B cell (primary cell): ENCODE measurements around the gene FUT7. TPM values are rescaled to one million over a fixed set of nuclear protein-coding genes. Genes with fewer than 3 reads are reported as not detected.

ENCODE experiments used
- ATAC-seq: fragments of 200-7000 bp; cut with Tn5 transposase; one replicate; pipeline ENCODE4 v1.10.0; 2021; ENCODE audit warnings: low read depth, mild to moderate bottlenecking, moderate number of reproducible peaks, moderate library complexity
- CTCF ChIA-PET: fragments of 350-600 bp; sonication (Branson Sonifier 250); formaldehyde crosslinking; loops from one replicate; lab custom pipeline; 2021; ENCODE audit warnings: antibody characterized with exemption, inconsistent platforms; lab: Charles Lee
- POLR2A ChIA-PET: fragments of 350-600 bp; sonication (Branson Sonifier 250); formaldehyde crosslinking; loops from one replicate; lab custom pipeline; 2021; ENCODE audit warnings: antibody characterized with exemption; lab: Charles Lee
- DNase-seq: peaks from one replicate; pipeline ENCODE4 v3.0.0; 2013
- H2AFZ ChIP-seq: 2 replicates; pipeline ENCODE4 v1.6.1; 2012; ENCODE audit warnings: mild to moderate bottlenecking, low read depth, low read length; ENCODE audit not compliant: insufficient read depth, poor library complexity, severe bottlenecking
- H3K27ac ChIP-seq, 2 donors: 1 replicate in 1 of 2; 2 replicates in 1 of 2; pipeline ENCODE4 v1.5.1; 2012 to 2013; ENCODE audit warnings: low read length in 2 of 2, mild to moderate bottlenecking in 2 of 2, moderate library complexity in 1 of 2
- H3K27me3 ChIP-seq, 4 experiments: fragments of 200-600 bp in 1 of 4; sonication (generic) in 1 of 4; replicated peaks in 1 of 4; 1 replicate in 2 of 4; 2 replicates in 2 of 4; pipeline versions ENCODE4 v1.6.1 to v1.7.0; 2013 to 2016; ENCODE audit warnings: low read length in 3 of 4, mild to moderate bottlenecking in 2 of 4, mixed read lengths in 1 of 4, moderate library complexity in 1 of 4; ENCODE audit not compliant: insufficient read depth in 4 of 4, control insufficient read depth in 3 of 4; ENCODE audit errors: control extremely low read depth in 1 of 4
- H3K36me3 ChIP-seq, 2 experiments: replicated peaks in 1 of 2; 1 replicate in 1 of 2; 2 replicates in 1 of 2; pipeline versions ENCODE4 v1.6.1 to v1.7.1; 2013; ENCODE audit warnings: low read length in 1 of 2; ENCODE audit not compliant: insufficient read depth in 2 of 2, control insufficient read depth in 1 of 2; ENCODE audit errors: control extremely low read depth in 1 of 2, extremely low read depth in 1 of 2
- H3K4me1 ChIP-seq, 2 donors: fragments of 200-600 bp in 1 of 2; sonication (generic) in 1 of 2; 1 replicate in 1 of 2; 2 replicates in 1 of 2; pipeline versions ENCODE4 v1.5.1 to v1.6.1; 2013 to 2017; ENCODE audit warnings: low read length in 2 of 2; ENCODE audit not compliant: control insufficient read depth in 2 of 2, insufficient read depth in 2 of 2
- H3K4me2 ChIP-seq: replicated peaks from 2 replicates; pipeline ENCODE3; 2012; ENCODE audit warnings: mild to moderate bottlenecking, low read depth, low read length; ENCODE audit not compliant: poor library complexity, severe bottlenecking
- H3K4me3 ChIP-seq, 5 experiments: fragments of 200-600 bp in 1 of 5; sonication (generic) in 1 of 5; 1 replicate in 3 of 5; 2 replicates in 2 of 5; pipeline versions ENCODE4 v1.5.1 to v1.7.0; 2011 to 2016; ENCODE audit warnings: low read length in 4 of 5, mild to moderate bottlenecking in 4 of 5, low read depth in 2 of 5, control low read depth in 1 of 5, moderate library complexity in 1 of 5; ENCODE audit not compliant: insufficient read depth in 1 of 5; ENCODE audit errors: control extremely low read depth in 1 of 5, extremely low read depth in 1 of 5
- H3K79me2 ChIP-seq: fragments of 200-600 bp; sonication (generic); one replicate; pipeline ENCODE4 v1.6.0; 2016; ENCODE audit warnings: low read length; ENCODE audit not compliant: control insufficient read depth, insufficient read depth
- H3K9ac ChIP-seq: fragments of 200-600 bp; sonication (generic); 2 replicates; pipeline ENCODE4 v1.6.1; 2017; ENCODE audit warnings: mild to moderate bottlenecking, low read length, moderate library complexity
- H3K9me3 ChIP-seq, 3 donors: one replicate each; pipeline versions ENCODE4 v1.6.1 to v1.7.1; 2013; ENCODE audit warnings: low read length in 2 of 3; ENCODE audit not compliant: control insufficient read depth in 2 of 3, insufficient read depth in 1 of 3; ENCODE audit errors: control extremely low read depth in 1 of 3
- H4K20me1 ChIP-seq: 2 replicates; pipeline ENCODE4 v1.6.0; 2012; ENCODE audit warnings: mild to moderate bottlenecking, low read length; ENCODE audit not compliant: insufficient read depth, control insufficient read depth, poor library complexity, severe bottlenecking
- H3K27ac Mint-ChIP-seq: one replicate; pipeline ENCODE4 v1.8.0; 2021; ENCODE audit warnings: mixed read lengths
- H3K27me3 Mint-ChIP-seq: one replicate; pipeline ENCODE4 v1.8.0; 2021; ENCODE audit warnings: mixed read lengths
- H3K4me1 Mint-ChIP-seq: one replicate; pipeline ENCODE4 v1.8.0; 2021; ENCODE audit warnings: mixed read lengths
- H3K4me3 Mint-ChIP-seq: one replicate; pipeline ENCODE4 v1.8.0; 2021; ENCODE audit warnings: mixed read lengths
- H3K9me3 Mint-ChIP-seq: one replicate; pipeline ENCODE4 v1.8.0; 2022; ENCODE audit warnings: mixed read lengths; ENCODE audit not compliant: insufficient read depth
- EZH2 ChIP-seq: IDR thresholded peaks from 2 replicates; pipeline ENCODE4 v1.6.1; 2012; ENCODE audit warnings: borderline replicate concordance, low read depth, mild to moderate bottlenecking, moderate library complexity, low read length; ENCODE audit not compliant: insufficient read depth, poor library complexity, severe bottlenecking
- WGBS: methylation state at CpG from one replicate; pipeline ENCODE4 v1.1.5; 2013; ENCODE audit warnings: missing lambda C conversion rate; ENCODE audit not compliant: insufficient coverage; 5-methylcytosine and 5-hydroxymethylcytosine counted together
- intact Hi-C: fragments of 100-400 bp; cut with micrococcal nuclease; formaldehyde crosslinking; loops from one replicate; pipeline ENCODE4 v1.10.0; 2022
- polyA plus RNA-seq: library from polyadenylated mRNA; depleted of rRNA; stranded (reverse); fragments of >200 nt; gene quantifications from 2 replicates; pipeline ENCODE4 v1.2.3, GENCODE V29; 2012
- total RNA-seq, 2 donors: library from RNA; stranded (reverse); fragments of 120-200 nt in 1 of 2; gene quantifications; 1 replicate in 1 of 2; 2 replicates in 1 of 2; pipeline versions ENCODE4 v1.2.3 to v1.2.4, GENCODE V29; 2013 to 2022
- TF ChIP-seq, protein P1 (sequence below): fragments of 200-600 bp; IDR thresholded peaks from one replicate; pipeline ENCODE4 v1.8.0; 2022; ENCODE audit warnings: antibody characterized with exemption, mild to moderate bottlenecking

Gene FUT7
- total and polyA plus RNA-seq, 2 donors (not counting 1 experiment from before 2014, with no cell fraction given): 7.3 to 8.2 TPM

DNA sequence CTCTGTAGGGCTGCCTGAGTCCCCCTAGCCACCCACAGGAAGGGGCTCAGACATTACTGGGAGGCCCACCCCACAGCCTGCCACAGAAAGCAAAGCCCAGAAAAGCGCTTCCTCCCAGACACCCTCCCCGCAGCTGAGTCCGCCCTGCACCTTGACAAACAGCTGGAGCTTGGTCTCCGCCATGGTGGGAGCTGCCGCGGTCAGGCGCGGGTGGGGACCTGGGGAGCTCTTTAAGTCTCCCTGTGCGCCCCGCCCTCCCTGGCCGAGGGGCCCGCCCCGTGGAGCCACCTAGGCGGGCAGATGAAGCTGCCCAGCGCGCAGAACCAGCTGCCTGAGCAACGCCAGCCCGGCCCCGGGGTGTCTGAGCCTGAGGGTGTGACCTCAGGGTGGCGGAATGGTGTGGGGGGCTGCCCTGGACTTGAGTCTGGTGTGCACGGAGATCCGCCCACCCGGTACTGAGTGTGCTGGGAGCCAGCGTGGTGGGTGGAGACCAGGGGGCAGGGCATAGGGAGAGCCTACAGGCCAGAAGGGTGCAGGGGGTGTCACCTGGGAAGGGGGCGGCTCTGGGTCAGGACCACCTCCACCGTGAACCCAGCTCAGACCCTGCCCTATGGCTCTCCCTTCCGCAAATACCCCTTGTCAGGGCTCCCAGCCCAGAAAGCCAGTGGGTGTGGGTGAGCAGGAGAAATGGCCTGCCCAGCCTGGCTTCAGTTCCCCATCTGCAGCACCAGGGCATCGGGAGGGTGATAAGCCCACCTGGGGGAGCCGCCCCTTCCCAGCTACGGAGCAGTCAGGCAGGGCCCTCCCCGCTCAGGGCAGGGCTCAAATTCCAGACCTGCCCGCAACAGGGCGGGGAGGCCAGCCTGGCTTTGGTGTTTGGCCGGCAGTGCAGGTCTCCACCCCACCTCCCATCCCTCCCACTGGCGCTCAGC, 35.3 kb downstream of the FUT7 start, which contains the start of gene CLIC3:
Gene CLIC3 (minus strand): TSS at position 208 of the 932 bp plus-strand sequence. CDS start 25 bp downstream, at position 183.
- intact Hi-C loops: no loop called here
- WGBS: 8% methylated on average over 28 of the region's 35 CpGs
- Mint-ChIP-seq H3K9me3 (no peaks in the 10 kb centered on the region), H3K4me1 (peaks cover 56% of the 10 kb centered on the region), H3K27ac (peak within 1 kb of the TSS; percentile 82), H3K27me3 (peaks cover 3% of the 10 kb centered on the region), H3K4me3 (peak within 1 kb of the TSS; percentile 76)
- H3K9ac ChIP-seq: peak within 1 kb of the TSS; percentile 59
- peaks cover 17% of the 10 kb centered on the region for H4K20me1 ChIP-seq
- H3K79me2 ChIP-seq: peaks cover 10% of the 10 kb centered on the region
- H3K36me3 ChIP-seq: peaks cover 0 to 6% of the 10 kb centered on the region in 2 experiments
- CTCF ChIA-PET: interaction anchor here (0.6 to 3.4 kb wide), 8 partner anchors 29 to 207 kb away, joined by 3 to 22 read pairs (median 4); partner anchors contain the start of genes ABCA2, AJM1 and NPDC1
- peaks cover 0 to 4% (median 0%) of the 10 kb centered on the region in 4 experiments for H3K27me3 ChIP-seq
- DNase-seq (peak; percentile 61), ATAC-seq (no peak)
- H3K4me1 ChIP-seq: peaks cover 60 to 76% of the 10 kb centered on the region in 2 donors
- peak within 1 kb of the TSS; percentile 74 for H2AFZ ChIP-seq
- H3K4me3 ChIP-seq: peak within 1 kb of the TSS in 4 of 5 experiments; percentile 24 to 60 (median 36)
- no peak for TF ChIP-seq EZH2
- TF ChIP-seq, protein P1, sequence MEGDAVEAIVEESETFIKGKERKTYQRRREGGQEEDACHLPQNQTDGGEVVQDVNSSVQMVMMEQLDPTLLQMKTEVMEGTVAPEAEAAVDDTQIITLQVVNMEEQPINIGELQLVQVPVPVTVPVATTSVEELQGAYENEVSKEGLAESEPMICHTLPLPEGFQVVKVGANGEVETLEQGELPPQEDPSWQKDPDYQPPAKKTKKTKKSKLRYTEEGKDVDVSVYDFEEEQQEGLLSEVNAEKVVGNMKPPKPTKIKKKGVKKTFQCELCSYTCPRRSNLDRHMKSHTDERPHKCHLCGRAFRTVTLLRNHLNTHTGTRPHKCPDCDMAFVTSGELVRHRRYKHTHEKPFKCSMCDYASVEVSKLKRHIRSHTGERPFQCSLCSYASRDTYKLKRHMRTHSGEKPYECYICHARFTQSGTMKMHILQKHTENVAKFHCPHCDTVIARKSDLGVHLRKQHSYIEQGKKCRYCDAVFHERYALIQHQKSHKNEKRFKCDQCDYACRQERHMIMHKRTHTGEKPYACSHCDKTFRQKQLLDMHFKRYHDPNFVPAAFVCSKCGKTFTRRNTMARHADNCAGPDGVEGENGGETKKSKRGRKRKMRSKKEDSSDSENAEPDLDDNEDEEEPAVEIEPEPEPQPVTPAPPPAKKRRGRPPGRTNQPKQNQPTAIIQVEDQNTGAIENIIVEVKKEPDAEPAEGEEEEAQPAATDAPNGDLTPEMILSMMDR: no peak
- H3K9me3 ChIP-seq: peaks cover 0 to 7% (median 0%) of the 10 kb centered on the region in 3 donors
- H3K4me2 ChIP-seq: peak within 1 kb of the TSS; percentile 90
- POLR2A ChIA-PET: interaction anchor here (0.5 to 1.5 kb wide), 4 partner anchors 15 to 190 kb away, joined by 3 to 5 read pairs (median 4); no protein-coding TSS in a partner anchor
- peak within 1 kb of the TSS; percentile 3 to 54 for H3K27ac ChIP-seq
